HG02973 (cell line): ENCODE results near the gene CFAP99.
A peak's percentile ranks its signal among the peaks of the same experiment; 100 is the strongest.
"Not testable (repeated sequence)": the region's sequence is repeated elsewhere in the genome, so short reads cannot be mapped to it uniquely, and the experiment has no call there.

Experiments
- ATAC-seq: cut with Tn5 transposase; IDR thresholded peaks from one replicate; pipeline ENCODE4 v1.9.1; 2021; ENCODE audit warnings: moderate library complexity; ENCODE audit not compliant: unreplicated experiment

The CFAP99 gene

GRCh38 chr4:2465032-2465431, 46.3 kb downstream of the CFAP99 start:
- no peak for ATAC-seq

GRCh38 chr4:2465544-2465943, 46.8 kb downstream of the CFAP99 start:
- not testable (repeated sequence) for ATAC-seq

GRCh38 chr4:2468456-2469191, 49.9 kb downstream of the CFAP99 start, which contains the start of gene RNF4:
Gene RNF4 (plus strand): TSS chr4:2469106. CDS start chr4:2490494, 21,388 bp downstream.
- ATAC-seq = peak; percentile 67

GRCh38 chr4:2469192-2469984, 50.6 kb downstream of the CFAP99 start:
- ATAC-seq = peak; percentile 41

- no peak for ATAC-seq
These were observed 52.0 kb downstream of the CFAP99 start for GRCh38 chr4:2470791-2471190.

GRCh38 chr4:2472187-2472586, 53.4 kb downstream of the CFAP99 start:
- no peak for ATAC-seq

GRCh38 chr4:2478229-2478628, 59.5 kb downstream of the CFAP99 start:
- ATAC-seq = no peak

- ATAC-seq = no peak
These were observed 61.9 kb downstream of the CFAP99 start for GRCh38 chr4:2480649-2481048.

- no peak for ATAC-seq
These were observed 63.4 kb downstream of the CFAP99 start for GRCh38 chr4:2482192-2482591.

GRCh38 chr4:2482693-2483092, 63.9 kb downstream of the CFAP99 start:
- peak; percentile 48 for ATAC-seq

- no peak for ATAC-seq
These were observed 64.5 kb downstream of the CFAP99 start for GRCh38 chr4:2483237-2483636.

GRCh38 chr4:2484185-2484584, 65.4 kb downstream of the CFAP99 start:
- ATAC-seq = no peak

GRCh38 chr4:2484993-2485392, 66.2 kb downstream of the CFAP99 start:
- peak; percentile 52 for ATAC-seq

- no peak for ATAC-seq
These were observed 67.2 kb downstream of the CFAP99 start for GRCh38 chr4:2485956-2486355.

GRCh38 chr4:2486981-2487380, 68.2 kb downstream of the CFAP99 start:
- no peak for ATAC-seq

GRCh38 chr4:2487632-2488031, 68.9 kb downstream of the CFAP99 start:
- peak; percentile 49 for ATAC-seq

- no peak for ATAC-seq
These were observed 70.5 kb downstream of the CFAP99 start for GRCh38 chr4:2489081-2489805.

GRCh38 chr4:2489841-2490552, 71.2 kb downstream of the CFAP99 start:
- ATAC-seq = no peak

- ATAC-seq = no peak
These were observed 74.2 kb downstream of the CFAP99 start for GRCh38 chr4:2492970-2493369.

GRCh38 chr4:2494992-2495391, 76.2 kb downstream of the CFAP99 start:
- ATAC-seq = no peak

GRCh38 chr4:2497324-2497723, 78.6 kb downstream of the CFAP99 start:
- ATAC-seq = no peak
